AG04449 (cell line): ENCODE measurements around the gene NFIA.

ENCODE experiments used
- CTCF ChIA-PET: fragments of 350-600 bp; formaldehyde crosslinking; extraction: SDS; loops from one replicate; lab custom pipeline; 2021; ENCODE audit warnings: antibody characterized with exemption; lab: Yijun Ruan, JAX
- POLR2A ChIA-PET: fragments of 400-600, 350-600 bp; formaldehyde crosslinking; extraction: SDS; loops from one replicate; lab custom pipeline; 2020; ENCODE audit warnings: antibody characterized with exemption, inconsistent platforms; lab: Yijun Ruan, JAX
- DNase-seq: peaks from one replicate; pipeline ENCODE4 v3.0.0-alpha.2; 2010; ENCODE audit warnings: low read depth, low spot score
- H3K4me3 ChIP-seq: 2 replicates; pipeline ENCODE4 v1.5.1; 2011; ENCODE audit warnings: low read depth, mild to moderate bottlenecking, control low read depth, low read length
- TF ChIP-seq, protein P1 (sequence below): IDR thresholded peaks from one replicate; pipeline ENCODE4 v1.5.1; 2011; ENCODE audit warnings: mild to moderate bottlenecking, moderate library complexity, low read length, control low read depth, inconsistent platforms; ENCODE audit not compliant: insufficient read depth; ENCODE audit errors: missing control alignments

NFIA gene

GRCh38 chr1:61332196-61332753 lies 249.9 kb downstream of the NFIA start:
- ChIA-PET POLR2A (no interaction called here), CTCF (no interaction called here)
- no peak overlapping the region for H3K4me3 ChIP-seq
- no peak for DNase-seq
- TF ChIP-seq, protein P1, sequence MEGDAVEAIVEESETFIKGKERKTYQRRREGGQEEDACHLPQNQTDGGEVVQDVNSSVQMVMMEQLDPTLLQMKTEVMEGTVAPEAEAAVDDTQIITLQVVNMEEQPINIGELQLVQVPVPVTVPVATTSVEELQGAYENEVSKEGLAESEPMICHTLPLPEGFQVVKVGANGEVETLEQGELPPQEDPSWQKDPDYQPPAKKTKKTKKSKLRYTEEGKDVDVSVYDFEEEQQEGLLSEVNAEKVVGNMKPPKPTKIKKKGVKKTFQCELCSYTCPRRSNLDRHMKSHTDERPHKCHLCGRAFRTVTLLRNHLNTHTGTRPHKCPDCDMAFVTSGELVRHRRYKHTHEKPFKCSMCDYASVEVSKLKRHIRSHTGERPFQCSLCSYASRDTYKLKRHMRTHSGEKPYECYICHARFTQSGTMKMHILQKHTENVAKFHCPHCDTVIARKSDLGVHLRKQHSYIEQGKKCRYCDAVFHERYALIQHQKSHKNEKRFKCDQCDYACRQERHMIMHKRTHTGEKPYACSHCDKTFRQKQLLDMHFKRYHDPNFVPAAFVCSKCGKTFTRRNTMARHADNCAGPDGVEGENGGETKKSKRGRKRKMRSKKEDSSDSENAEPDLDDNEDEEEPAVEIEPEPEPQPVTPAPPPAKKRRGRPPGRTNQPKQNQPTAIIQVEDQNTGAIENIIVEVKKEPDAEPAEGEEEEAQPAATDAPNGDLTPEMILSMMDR: no peak

GRCh38 chr1:61332796-61333195 lies 250.4 kb downstream of the NFIA start:
- no peak overlapping the region for H3K4me3 ChIP-seq
- POLR2A ChIA-PET: no interaction called here
- no peak for DNase-seq
- CTCF ChIA-PET: no interaction called here
- TF ChIP-seq, protein P1: no peak

DNA sequence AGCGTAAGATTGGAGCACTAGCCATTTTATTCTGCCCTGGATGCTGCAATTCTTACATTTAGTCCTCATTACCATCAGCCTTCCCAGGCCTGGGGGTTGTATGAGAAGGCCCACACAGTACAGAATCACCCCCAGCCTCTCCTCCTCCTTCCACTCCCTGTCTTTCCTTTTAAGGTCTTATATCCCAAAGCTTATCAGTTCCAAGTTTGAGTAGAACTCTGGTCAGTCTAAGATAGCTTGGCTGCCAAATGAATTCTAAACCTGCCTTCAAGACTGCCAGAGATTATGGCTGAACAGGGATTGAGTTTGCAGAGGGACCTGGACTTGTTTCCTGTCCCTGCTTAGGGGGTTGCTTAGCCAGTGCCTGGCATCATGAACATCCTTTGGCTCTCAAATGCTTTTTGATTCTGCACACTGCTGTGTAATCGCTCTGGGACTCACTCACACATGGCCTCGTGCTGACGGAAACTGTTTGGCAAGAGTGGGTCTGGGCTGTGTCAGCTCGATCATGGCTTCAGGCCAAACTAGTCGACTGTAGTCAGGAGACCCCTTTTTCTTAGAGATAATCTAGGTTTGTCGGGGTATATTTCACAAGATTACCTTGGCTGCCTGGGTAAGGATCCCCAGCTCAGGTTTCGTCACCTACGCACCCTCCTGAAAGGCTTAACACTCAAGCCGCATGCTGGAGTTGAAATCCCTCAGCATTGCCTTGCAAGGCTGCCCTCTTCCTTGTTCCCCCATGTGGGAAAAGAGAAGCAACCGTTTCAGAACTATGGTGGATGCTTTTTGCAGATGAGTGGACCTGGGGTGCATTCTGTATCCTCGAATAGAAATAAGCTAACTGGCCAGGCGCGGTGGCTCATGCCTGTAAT lies 252.6 kb downstream of the NFIA start:
- no peak overlapping the region for H3K4me3 ChIP-seq
- ChIA-PET CTCF (interaction anchor here (1.0 to 1.2 kb wide), 2 partner anchors 13 to 285 kb away, joined by 4 to 6 read pairs; no protein-coding TSS in a partner anchor), POLR2A (no interaction called here)
- TF ChIP-seq, protein P1: no peak
- no peak for DNase-seq

GRCh38 chr1:61337037-61337436 lies 254.7 kb downstream of the NFIA start:
- POLR2A ChIA-PET: no interaction called here
- CTCF ChIA-PET: interaction anchor here (0.7 to 3.9 kb wide), 7 partner anchors 11 to 513 kb away, joined by 3 to 23 read pairs (median 3); no protein-coding TSS in a partner anchor
- TF ChIP-seq, protein P1: no peak
- DNase-seq: no peak
- no peak overlapping the region for H3K4me3 ChIP-seq

GRCh38 chr1:61337441-61337951 lies 255.1 kb downstream of the NFIA start:
- TF ChIP-seq, protein P1: no peak
- no peak for DNase-seq
- CTCF ChIA-PET: interaction anchor here (0.7 to 3.9 kb wide), 7 partner anchors 10 to 513 kb away, joined by 3 to 23 read pairs (median 3); no protein-coding TSS in a partner anchor
- POLR2A ChIA-PET: no interaction called here
- no peak overlapping the region for H3K4me3 ChIP-seq
